PC-3 (cell line): Measurements from ENCODE around the gene RINL. TPM values are rescaled to one million over a fixed set of nuclear protein-coding genes. Genes with fewer than 3 reads are reported as not detected.

Experiments used
- ATAC-seq: fragments of 200-7000 bp; cut with Tn5 transposase; 2 replicates; pipeline ENCODE4 v1.9.1; 2020; ENCODE audit warnings: mild to moderate bottlenecking, moderate library complexity
- BruUV-seq: library from RNA; stranded (reverse); fragments of 400-500 nt; replicated peaks from 2 replicates; lab custom pipeline; 2021; lab: Mats Ljungman, UMichigan
- CTCF ChIA-PET: fragments of 300-600 bp; sonication (Branson Sonifier 250); formaldehyde crosslinking; loops from one replicate; lab custom pipeline; 2022; ENCODE audit warnings: antibody characterized with exemption; lab: Charles Lee
- POLR2A ChIA-PET: fragments of 300-600 bp; sonication (Branson Sonifier 250); formaldehyde crosslinking; loops from one replicate; lab custom pipeline; 2022; ENCODE audit warnings: antibody characterized with exemption; ENCODE audit not compliant: unreplicated experiment; lab: Charles Lee
- DNase-seq: peaks from one replicate; pipeline ENCODE4 v3.0.0-alpha.2; 2015
- H2AFZ ChIP-seq: fragments of 300-600 bp; sonication (generic); 2 replicates; pipeline ENCODE4 v1.6.0; 2016; ENCODE audit warnings: antibody characterized with exemption, low read length
- H3F3A ChIP-seq: fragments of 300-600 bp; sonication (generic); one replicate; pipeline ENCODE4 v1.6.0; 2017; ENCODE audit warnings: antibody characterized with exemption, low read length, control low read depth, mild to moderate bottlenecking; ENCODE audit not compliant: unreplicated experiment
- H3K27ac ChIP-seq: fragments of 300-600 bp; sonication (generic); 2 replicates; pipeline ENCODE4 v1.5.1; 2016; ENCODE audit warnings: mild to moderate bottlenecking, low read length
- H3K27me3 ChIP-seq: fragments of 300-600 bp; sonication (generic); 2 replicates; pipeline ENCODE4 v1.6.1; 2016; ENCODE audit warnings: low read length, mixed read lengths
- H3K36me3 ChIP-seq: fragments of 300-600 bp; sonication (generic); 2 replicates; pipeline ENCODE4 v1.6.1; 2016; ENCODE audit warnings: low read depth, mixed run types, low read length, mixed read lengths
- H3K4me1 ChIP-seq: fragments of 300-600 bp; sonication (generic); 2 replicates; pipeline ENCODE4 v1.5.1; 2016; ENCODE audit warnings: low read length; ENCODE audit not compliant: insufficient read depth
- H3K4me2 ChIP-seq: fragments of 300-600 bp; sonication (generic); 2 replicates; pipeline ENCODE4 v1.6.0; 2016; ENCODE audit warnings: low read length
- H3K4me3 ChIP-seq: fragments of 300-600 bp; sonication (generic); 2 replicates; pipeline ENCODE4 v1.5.1; 2016; ENCODE audit warnings: mild to moderate bottlenecking, low read length, mixed read lengths
- H3K79me2 ChIP-seq: fragments of 300-600 bp; sonication (generic); 2 replicates; pipeline ENCODE4 v1.6.1; 2017; ENCODE audit warnings: low read length, mixed read lengths
- H3K9ac ChIP-seq: fragments of 300-600 bp; sonication (generic); 2 replicates; pipeline ENCODE4 v1.6.0; 2016; ENCODE audit warnings: mild to moderate bottlenecking, low read length
- H3K9me2 ChIP-seq: fragments of 300-600 bp; sonication (generic); replicated peaks from 2 replicates; pipeline ENCODE4 v1.6.1; 2016; ENCODE audit warnings: mixed run types, low read length, mixed read lengths
- H3K9me3 ChIP-seq: fragments of 300-600 bp; sonication (generic); 2 replicates; pipeline ENCODE4 v1.6.1; 2016; ENCODE audit warnings: low read length, mixed read lengths
- H4K20me1 ChIP-seq: fragments of 300-600 bp; sonication (generic); 2 replicates; pipeline ENCODE4 v1.6.1; 2016; ENCODE audit warnings: low read length, mixed read lengths
- EZH2 ChIP-seq: fragments of 300-600 bp; sonication (generic); IDR thresholded peaks from one replicate; pipeline ENCODE4 v1.6.1; 2017; ENCODE audit warnings: antibody characterized with exemption, mild to moderate bottlenecking, low read length; ENCODE audit not compliant: unreplicated experiment
- EZH2phosphoT487 ChIP-seq: fragments of 300-600 bp; sonication (generic); IDR thresholded peaks from 2 replicates; pipeline ENCODE4 v1.6.1; 2018; ENCODE audit warnings: mild to moderate bottlenecking, antibody characterized with exemption, low read length, borderline replicate concordance
- intact Hi-C: fragments of 100-400 bp; cut with micrococcal nuclease; formaldehyde crosslinking; loops from 2 replicates; pipeline ENCODE4 v1.9.0; 2023
- total RNA-seq: library from RNA; depleted of rRNA; stranded (reverse); fragments of >200 nt; gene quantifications from 2 replicates; pipeline ENCODE4 v1.2.3, GENCODE V29; 2014
- TF ChIP-seq, protein P1 (sequence below): fragments of 300-600 bp; sonication (generic); conservative IDR thresholded peaks from 2 replicates; pipeline ENCODE4 v1.5.1; 2017; ENCODE audit warnings: antibody characterized with exemption, low read depth, mild to moderate bottlenecking, low read length

The RINL gene
- total RNA-seq, 1 experiment from 2014 or later, result 3.2 TPM

- Histone ChIP-seq H3K9ac (no peak overlapping the region), H3K27me3 (no peaks in the 10 kb centered on the region), H3K4me3 (no peak overlapping the region), H3K9me2 (no peaks in the 10 kb centered on the region), H3K4me2 (no peak overlapping the region), H4K20me1 (no peaks in the 10 kb centered on the region), H3K9me3 (no peaks in the 10 kb centered on the region), H3K36me3 (no peaks in the 10 kb centered on the region), H3F3A (no peaks in the 10 kb centered on the region), H3K27ac (no peak overlapping the region), H3K79me2 (peaks cover 12% of the 10 kb centered on the region), H3K4me1 (no peaks in the 10 kb centered on the region), H2AFZ (no peak overlapping the region)
- TF ChIP-seq, protein P1, sequence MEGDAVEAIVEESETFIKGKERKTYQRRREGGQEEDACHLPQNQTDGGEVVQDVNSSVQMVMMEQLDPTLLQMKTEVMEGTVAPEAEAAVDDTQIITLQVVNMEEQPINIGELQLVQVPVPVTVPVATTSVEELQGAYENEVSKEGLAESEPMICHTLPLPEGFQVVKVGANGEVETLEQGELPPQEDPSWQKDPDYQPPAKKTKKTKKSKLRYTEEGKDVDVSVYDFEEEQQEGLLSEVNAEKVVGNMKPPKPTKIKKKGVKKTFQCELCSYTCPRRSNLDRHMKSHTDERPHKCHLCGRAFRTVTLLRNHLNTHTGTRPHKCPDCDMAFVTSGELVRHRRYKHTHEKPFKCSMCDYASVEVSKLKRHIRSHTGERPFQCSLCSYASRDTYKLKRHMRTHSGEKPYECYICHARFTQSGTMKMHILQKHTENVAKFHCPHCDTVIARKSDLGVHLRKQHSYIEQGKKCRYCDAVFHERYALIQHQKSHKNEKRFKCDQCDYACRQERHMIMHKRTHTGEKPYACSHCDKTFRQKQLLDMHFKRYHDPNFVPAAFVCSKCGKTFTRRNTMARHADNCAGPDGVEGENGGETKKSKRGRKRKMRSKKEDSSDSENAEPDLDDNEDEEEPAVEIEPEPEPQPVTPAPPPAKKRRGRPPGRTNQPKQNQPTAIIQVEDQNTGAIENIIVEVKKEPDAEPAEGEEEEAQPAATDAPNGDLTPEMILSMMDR, result no peak
- TF ChIP-seq EZH2phosphoT487 (no peak), EZH2 (no peak)
- intact Hi-C loops, result no loop called here
- BruUV-seq, result no TSS peak
- DNase-seq, result no peak
- CTCF ChIA-PET, result interaction anchor here (0.6 kb wide), 1 partner anchor 217 kb away, joined by 7 read pairs; no protein-coding TSS in a partner anchor
- POLR2A ChIA-PET, result no interaction called here
- ATAC-seq, result no peak
These were observed 27.5 kb upstream of the RINL start for GRCh38 chr19:38905620-38906019.

DNA sequence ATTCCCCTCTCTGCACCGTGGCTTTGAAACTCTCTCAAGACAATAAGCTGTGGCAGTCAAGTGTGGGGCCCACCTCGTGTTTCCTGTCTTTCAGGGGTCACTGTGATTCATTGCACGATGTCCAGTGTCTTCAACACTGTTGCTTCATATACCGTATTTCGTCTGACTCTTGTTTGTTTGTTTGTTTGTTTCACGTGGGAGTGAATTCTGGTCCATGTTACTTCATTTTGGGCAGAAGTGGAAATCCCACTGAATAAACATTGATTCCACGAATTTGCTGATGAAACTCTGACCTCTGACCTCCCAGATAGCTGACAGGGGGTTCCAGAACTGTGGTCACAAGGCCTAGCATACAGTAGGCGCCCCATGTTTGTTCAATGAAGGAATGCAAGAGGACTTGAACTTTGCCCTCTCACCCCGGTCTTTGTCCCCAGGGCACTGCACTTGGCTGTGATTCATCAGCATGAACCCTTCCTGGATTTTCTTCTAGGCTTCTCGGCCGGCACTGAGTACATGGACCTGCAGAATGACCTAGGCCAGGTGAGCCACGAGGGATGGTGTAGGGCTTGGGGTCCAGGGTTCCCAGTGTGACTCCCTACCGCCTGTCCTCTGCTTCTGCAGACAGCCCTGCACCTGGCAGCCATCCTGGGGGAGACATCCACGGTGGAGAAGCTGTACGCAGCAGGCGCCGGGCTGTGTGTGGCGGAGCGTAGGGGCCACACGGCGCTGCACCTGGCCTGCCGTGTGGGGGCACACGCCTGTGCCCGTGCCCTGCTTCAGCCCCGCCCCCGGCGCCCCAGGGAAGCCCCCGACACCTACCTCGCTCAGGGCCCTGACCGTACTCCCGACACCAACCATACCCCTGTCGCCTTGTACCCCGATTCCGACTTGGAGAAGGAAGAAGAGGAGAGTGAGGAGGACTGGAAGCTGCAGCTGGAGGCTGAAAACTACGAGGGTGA lies 26.8 kb upstream of the RINL start:
- POLR2A ChIA-PET, result no interaction called here
- intact Hi-C loops, result no loop called here
- no peaks in the 10 kb centered on the region for H4K20me1 ChIP-seq
- no peaks in the 10 kb centered on the region for H3F3A ChIP-seq
- TF ChIP-seq, protein P1, result no peak
- no peak for TF ChIP-seq EZH2
- no peak for TF ChIP-seq EZH2phosphoT487
- no peak overlapping the region for H3K27ac ChIP-seq
- H3K9me3 ChIP-seq, result no peaks in the 10 kb centered on the region
- no peaks in the 10 kb centered on the region for H3K9me2 ChIP-seq
- no peak overlapping the region for H3K4me2 ChIP-seq
- ATAC-seq (no peak), DNase-seq (no peak)
- no peaks in the 10 kb centered on the region for H3K27me3 ChIP-seq
- no peak overlapping the region for H2AFZ ChIP-seq
- H3K4me1 ChIP-seq, result no peaks in the 10 kb centered on the region
- H3K79me2 ChIP-seq, result peaks cover 18% of the 10 kb centered on the region
- no peak overlapping the region for H3K9ac ChIP-seq
- H3K4me3 ChIP-seq, result no peak overlapping the region
- H3K36me3 ChIP-seq, result no peaks in the 10 kb centered on the region
- CTCF ChIA-PET, result no interaction called here
- no TSS peak for BruUV-seq

DNA sequence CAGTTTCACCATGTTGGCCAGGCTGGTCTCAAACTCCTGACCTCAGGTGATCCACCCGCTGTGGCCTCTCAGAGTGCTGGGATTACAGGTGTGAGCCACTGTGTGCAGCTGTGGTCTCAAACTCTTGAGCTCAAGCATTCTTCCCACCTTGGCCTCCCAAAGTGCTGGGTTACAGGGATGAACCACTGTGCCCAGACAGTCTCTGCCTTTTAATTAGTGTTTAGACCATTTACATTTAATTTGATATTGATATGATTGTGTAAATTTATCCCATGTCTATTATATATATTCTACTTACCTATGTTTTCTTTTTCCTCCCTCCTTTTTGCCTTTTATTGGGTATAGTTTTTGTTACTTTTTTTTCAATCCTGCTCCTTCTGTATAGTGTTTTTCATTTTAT lies 23.6 kb upstream of the RINL start:
- Histone ChIP-seq H3K4me1 (0 out of 2 replicates have a peak, but pooled peaks cover 3% of the 10 kb centered on the region), H3F3A (no peaks in the 10 kb centered on the region), H3K79me2 (peaks cover 29% of the 10 kb centered on the region), H4K20me1 (no peaks in the 10 kb centered on the region), H3K36me3 (no peaks in the 10 kb centered on the region), H3K27ac (no peak overlapping the region), H3K9me2 (no peaks in the 10 kb centered on the region), H3K4me2 (no peak overlapping the region), H2AFZ (no peak overlapping the region), H3K4me3 (no peak overlapping the region), H3K27me3 (no peaks in the 10 kb centered on the region), H3K9ac (no peak overlapping the region), H3K9me3 (no peaks in the 10 kb centered on the region)
- ATAC-seq (no peak), DNase-seq (no peak)
- no TSS peak for BruUV-seq
- ChIA-PET CTCF (no interaction called here), POLR2A (no interaction called here)
- intact Hi-C loops, result no loop called here
- no peak for TF ChIP-seq EZH2
- TF ChIP-seq, protein P1, result no peak
- TF ChIP-seq EZH2phosphoT487, result no peak
